Stomach (tissue), 9 donors: Measurements from ENCODE around the gene IL17RB. TPM values are rescaled to one million over a fixed set of nuclear protein-coding genes. Genes with fewer than 3 reads are reported as not detected.

Experiments used
- DNase-seq, 2 donors: peaks; one replicate each; pipeline versions ENCODE4 v3.0.0 to v3.0.0-alpha.2; 2013 to 2019
- H3K27ac ChIP-seq, 5 donors: fragments of 200-600 bp in 4 of 5; sonication (generic) in 4 of 5; one replicate each; pipeline ENCODE4 v1.5.1; 2013 to 2019; ENCODE audit warnings: mild to moderate bottlenecking in 1 of 5, moderate library complexity in 1 of 5
- H3K27me3 ChIP-seq, 3 donors: fragments of 200-600 bp; sonication (generic); one replicate each; pipeline ENCODE4 v1.5.1; 2017 to 2019; ENCODE audit warnings: mixed run types in 1 of 3
- H3K36me3 ChIP-seq, 4 donors: fragments of 200-600 bp; sonication (generic); 1 replicate in 3 of 4; 2 replicates in 1 of 4; pipeline ENCODE4 v1.5.1; 2016 to 2019
- H3K4me1 ChIP-seq, 4 donors: fragments of 200-600 bp; sonication (generic); one replicate each; pipeline ENCODE4 v1.5.1; 2016 to 2019
- H3K4me3 ChIP-seq, 4 donors: fragments of 200-600 bp; sonication (generic) in 3 of 4; one replicate each; pipeline ENCODE4 v1.5.1; 2016 to 2019; ENCODE audit warnings: mild to moderate bottlenecking in 1 of 4
- H3K9me3 ChIP-seq, 4 donors: fragments of 200-600 bp; sonication (generic); one replicate each; pipeline ENCODE4 v1.5.1; 2016 to 2019
- EP300 ChIP-seq: sonication (generic); formaldehyde crosslinking; IDR thresholded peaks from one replicate; pipeline ENCODE4 v1.6.1; 2017; ENCODE audit warnings: antibody characterized with exemption
- POLR2A ChIP-seq, 4 donors: fragments of 450-650 bp; IDR thresholded peaks; one replicate each; pipeline ENCODE4 v1.6.1; 2016; ENCODE audit warnings: antibody characterized with exemption in 4 of 4, control low read depth in 2 of 4, mild to moderate bottlenecking in 1 of 4, moderate library complexity in 1 of 4
- POLR2AphosphoS5 ChIP-seq, 3 donors: sonication (generic); formaldehyde crosslinking; IDR thresholded peaks; one replicate each; pipeline ENCODE4 v1.6.1; 2016; ENCODE audit warnings: antibody characterized with exemption in 3 of 3
- WGBS, 5 donors: extraction: QIAGEN DNeasy Blood & Tissue Kit in 3 of 5; methylation state at CpG; one replicate each; pipeline versions ENCODE4 v1.1.5 to v1.1.7; 2013 to 2018; 5-methylcytosine and 5-hydroxymethylcytosine counted together
- intact Hi-C: fragments of 100-400 bp; cut with DNase I; formaldehyde crosslinking; loops from one replicate; pipeline ENCODE4 v1.15.1; 2023; ENCODE audit warnings: low total_unique reads
- polyA plus RNA-seq, 3 donors: library from polyadenylated mRNA; stranded (reverse); fragments of 200-250 nt; gene quantifications; one replicate each; pipeline ENCODE4 v1.2.3, GENCODE V29; 2013
- total RNA-seq, 5 donors: library from RNA; depleted of rRNA; stranded (reverse); fragments of >200 nt; gene quantifications; one replicate each; pipeline versions ENCODE4 v1.1.0 to v1.2.3, GENCODE V29; 2014 to 2016
- TF ChIP-seq, protein P1 (sequence below), 7 experiments: fragments of 450-650 bp in 4 of 7; fragments of 200-600 bp in 3 of 7; sonication (generic) in 3 of 7; IDR thresholded peaks; one replicate each; pipeline ENCODE4 v1.5.1; 2016 to 2019; ENCODE audit warnings: antibody characterized with exemption in 7 of 7, control low read depth in 2 of 7, mild to moderate bottlenecking in 1 of 7
- donor health status: healthy with polysubstance abuse.
- donor health status: Bipolar disorder and iron deficiency.
- donor health status: healthy.

IL17RB gene
- total and polyA plus RNA-seq, 8 donors: 0.61 to 34.2 (median 3.5) TPM

DNA sequence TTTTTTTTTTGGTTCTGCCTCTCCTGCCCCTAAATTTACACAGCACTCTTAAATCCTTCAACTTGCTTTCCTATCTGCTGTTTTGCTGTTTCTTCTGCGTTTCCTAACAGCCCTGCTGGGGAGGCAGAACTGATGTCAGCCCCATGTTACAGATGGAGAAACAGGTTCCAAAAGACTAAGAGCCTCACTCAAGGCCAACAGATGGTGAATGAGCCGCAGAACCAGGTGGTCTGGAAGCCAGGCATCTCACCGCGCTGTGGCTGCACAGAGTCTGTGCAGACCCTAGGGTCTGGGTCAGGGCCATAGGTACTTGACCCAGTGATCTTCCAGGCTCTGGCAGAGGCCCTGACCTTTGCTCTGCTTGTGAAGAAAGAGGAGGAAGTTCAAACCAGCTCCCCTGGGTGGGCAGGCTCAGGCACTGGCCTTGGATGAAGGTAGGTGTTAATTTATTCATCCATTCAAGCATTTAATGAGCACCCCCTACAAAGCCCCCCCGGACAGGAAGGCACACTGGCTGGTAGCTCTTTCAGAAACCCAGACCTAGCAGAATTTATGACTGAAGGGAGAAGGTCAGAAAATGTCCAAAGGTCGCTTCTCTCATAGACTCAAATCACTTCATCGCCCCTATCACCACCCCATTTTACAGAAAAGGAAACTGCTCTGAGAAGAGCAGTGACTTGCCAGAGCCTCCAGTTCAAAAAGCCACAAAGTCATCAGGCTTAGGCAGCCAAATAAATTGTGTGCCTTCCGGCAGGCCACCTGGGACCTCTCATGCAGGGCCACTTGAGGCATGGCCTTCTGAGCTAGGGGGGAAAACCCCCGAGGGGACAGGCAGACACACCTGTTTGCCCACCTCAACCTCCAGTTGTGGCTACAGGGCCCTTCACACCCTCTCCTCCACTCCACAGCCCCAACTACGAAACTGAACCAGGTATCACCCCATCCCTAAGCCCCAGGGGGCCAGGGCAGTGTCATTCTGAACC is 2.9 kb upstream of the IL17RB start:
- H3K27ac ChIP-seq: peak overlapping the region; percentile 85 to 91 (median 87)
- H3K4me1 ChIP-seq: peaks cover 28 to 59% (median 43%) of the 10 kb centered on the region in 4 donors
- H3K9me3 ChIP-seq: no peaks in the 10 kb centered on the region
- DNase-seq: peak in 1 of 2 donors; percentile 50
- TF ChIP-seq, protein P1, sequence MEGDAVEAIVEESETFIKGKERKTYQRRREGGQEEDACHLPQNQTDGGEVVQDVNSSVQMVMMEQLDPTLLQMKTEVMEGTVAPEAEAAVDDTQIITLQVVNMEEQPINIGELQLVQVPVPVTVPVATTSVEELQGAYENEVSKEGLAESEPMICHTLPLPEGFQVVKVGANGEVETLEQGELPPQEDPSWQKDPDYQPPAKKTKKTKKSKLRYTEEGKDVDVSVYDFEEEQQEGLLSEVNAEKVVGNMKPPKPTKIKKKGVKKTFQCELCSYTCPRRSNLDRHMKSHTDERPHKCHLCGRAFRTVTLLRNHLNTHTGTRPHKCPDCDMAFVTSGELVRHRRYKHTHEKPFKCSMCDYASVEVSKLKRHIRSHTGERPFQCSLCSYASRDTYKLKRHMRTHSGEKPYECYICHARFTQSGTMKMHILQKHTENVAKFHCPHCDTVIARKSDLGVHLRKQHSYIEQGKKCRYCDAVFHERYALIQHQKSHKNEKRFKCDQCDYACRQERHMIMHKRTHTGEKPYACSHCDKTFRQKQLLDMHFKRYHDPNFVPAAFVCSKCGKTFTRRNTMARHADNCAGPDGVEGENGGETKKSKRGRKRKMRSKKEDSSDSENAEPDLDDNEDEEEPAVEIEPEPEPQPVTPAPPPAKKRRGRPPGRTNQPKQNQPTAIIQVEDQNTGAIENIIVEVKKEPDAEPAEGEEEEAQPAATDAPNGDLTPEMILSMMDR (IDR thresholded peaks at IDR 0.05): no peak
- TF ChIP-seq POLR2A (IDR thresholded peaks at IDR 0.05): no peak
- TF ChIP-seq POLR2AphosphoS5 (IDR thresholded peaks at IDR 0.05): no peak
- no peak for TF ChIP-seq EP300
- peaks cover 0 to 9% (median 8%) of the 10 kb centered on the region in 4 donors for H3K36me3 ChIP-seq
- intact Hi-C loops: no loop called here
- peaks cover 0 to 35% (median 18%) of the 10 kb centered on the region in 3 donors for H3K27me3 ChIP-seq
- H3K4me3 ChIP-seq: peak overlapping the region in 1 of 4 donors; percentile 82
- WGBS, 5 donors: 52 to 61% (median 61%) methylated on average over 10 of the region's 10 CpGs

DNA sequence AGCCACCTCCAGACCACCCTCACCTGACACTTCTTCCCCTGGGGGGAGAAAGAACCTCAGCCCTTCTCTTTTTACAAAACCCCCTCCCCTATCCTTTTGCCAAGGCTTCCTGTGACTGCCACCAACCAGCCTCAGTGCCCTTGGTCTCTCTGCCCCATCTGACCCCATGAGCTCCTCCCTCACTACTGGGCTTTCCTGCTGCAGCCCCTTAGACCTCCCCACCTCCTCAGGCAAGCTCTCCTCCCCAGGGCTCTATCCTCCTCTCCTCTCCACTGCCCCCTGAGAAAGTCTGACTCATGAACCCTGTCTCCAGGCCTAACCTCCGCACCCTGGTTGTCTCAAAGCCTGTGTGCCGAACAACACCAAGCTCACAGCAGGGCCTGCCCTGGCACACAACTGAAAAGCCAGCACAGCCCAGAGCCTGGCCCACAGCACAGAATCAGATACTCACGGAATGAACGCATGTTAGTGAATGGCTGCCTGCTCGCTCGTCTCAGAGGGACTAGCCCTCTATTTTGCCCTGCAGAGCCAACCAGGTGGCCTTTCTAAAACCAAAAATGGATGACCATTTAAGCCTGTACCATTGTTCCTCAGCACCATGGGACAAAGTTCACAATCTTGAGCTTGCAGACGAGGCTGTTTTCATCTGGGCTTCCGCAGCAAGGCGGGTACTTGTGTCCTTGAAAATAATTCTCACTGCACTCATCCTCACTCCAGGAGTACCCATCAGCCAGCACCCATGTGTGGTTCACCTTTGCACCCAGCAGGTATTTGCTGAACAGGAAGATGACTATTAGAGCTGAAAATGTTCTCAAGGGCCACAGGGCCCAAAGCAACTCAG is 1.9 kb upstream of the IL17RB start:
- peak overlapping the region; percentile 85 to 91 (median 87) for H3K27ac ChIP-seq
- TF ChIP-seq, protein P1 (IDR thresholded peaks at IDR 0.05): no peak
- TF ChIP-seq POLR2AphosphoS5 (IDR thresholded peaks at IDR 0.05): peak in 1 of 3 donors; percentile 9
- H3K9me3 ChIP-seq: no peaks in the 10 kb centered on the region
- H3K4me3 ChIP-seq: peak overlapping the region in 3 of 4 donors; percentile 66 to 82 (median 77)
- intact Hi-C loops: no loop called here
- peaks cover 28 to 59% (median 43%) of the 10 kb centered on the region in 4 donors for H3K4me1 ChIP-seq
- peaks cover 0 to 43% (median 18%) of the 10 kb centered on the region in 3 donors for H3K27me3 ChIP-seq
- H3K36me3 ChIP-seq: no peaks in the 10 kb centered on the region
- peak; percentile 35 to 49 for DNase-seq
- WGBS, 5 donors: 37 to 72% (median 50%) methylated on average over 7 to 9 of the region's 9 CpGs

DNA sequence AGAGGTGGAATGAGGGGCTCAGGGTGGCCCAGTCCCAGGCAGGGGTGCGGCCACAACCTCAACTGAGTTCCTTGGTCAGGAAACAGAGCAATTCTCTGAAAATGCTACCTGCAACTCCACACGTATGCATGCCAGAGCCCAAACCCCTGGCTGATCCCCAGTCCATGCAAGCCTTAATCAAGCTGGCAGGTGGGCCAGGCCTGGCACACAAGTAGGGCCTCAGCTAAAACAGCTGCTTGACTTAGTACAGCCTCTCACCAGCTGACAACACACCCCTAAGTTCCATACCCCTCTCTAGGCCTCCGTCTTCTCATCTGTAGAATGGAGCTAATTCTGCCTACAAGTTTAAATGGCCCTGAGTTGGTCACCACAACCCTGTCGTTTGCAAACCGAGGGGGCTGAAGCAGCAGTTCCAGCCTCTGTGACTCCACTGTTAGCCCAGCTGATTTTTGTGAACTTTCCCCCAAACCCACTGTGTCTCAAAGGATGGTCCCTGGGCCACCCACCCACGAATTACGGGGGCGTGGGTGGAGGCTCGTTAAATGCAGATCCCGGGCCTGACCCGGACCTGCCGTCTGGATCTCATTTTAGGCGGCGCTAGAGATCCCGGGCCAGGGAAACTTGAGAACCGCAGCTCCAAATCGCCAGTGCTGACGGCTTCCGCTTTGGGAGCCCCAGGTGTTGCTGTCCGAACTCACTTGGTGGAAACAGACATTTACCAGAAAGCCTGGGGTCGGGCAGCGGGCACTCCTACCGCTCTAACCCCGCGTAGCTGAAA is 1.1 kb upstream of the IL17RB start:
- WGBS, 5 donors: 10 to 25% (median 12%) methylated on average over 13 to 25 of the region's 25 CpGs
- intact Hi-C loops: no loop called here
- H3K27ac ChIP-seq: peak overlapping the region; percentile 85 to 91 (median 87)
- peaks cover 0 to 43% (median 18%) of the 10 kb centered on the region in 3 donors for H3K27me3 ChIP-seq
- H3K4me1 ChIP-seq: peaks cover 28 to 59% (median 43%) of the 10 kb centered on the region in 4 donors
- H3K9me3 ChIP-seq: no peaks in the 10 kb centered on the region
- DNase-seq: peak; percentile 71 to 85
- TF ChIP-seq, protein P1 (IDR thresholded peaks at IDR 0.05): peak in 2 of 7 experiments; percentile 11 to 19
- TF ChIP-seq POLR2AphosphoS5 (IDR thresholded peaks at IDR 0.05): peak in 1 of 3 donors; percentile 22
- no peak for TF ChIP-seq EP300
- no peak for TF ChIP-seq POLR2A (IDR thresholded peaks at IDR 0.05)
- H3K36me3 ChIP-seq: no peaks in the 10 kb centered on the region
- peak overlapping the region; percentile 66 to 82 (median 74) for H3K4me3 ChIP-seq
